Activated naive CD8-positive, alpha-beta T cell treated with anti-CD3 and anti-CD28 coated beads, Interleukin-2, amount 10 ng/mL, durations not matched to agents 7 days and 5 days (primary cell): Measurements from ENCODE around the gene CENPH. TPM values are rescaled to one million over a fixed set of nuclear protein-coding genes. Genes with fewer than 3 reads are reported as not detected.
"Not testable (repeated sequence)": the region's sequence is repeated elsewhere in the genome, so short reads cannot be mapped to it uniquely, and the experiment has no call there.

Source experiments
- ATAC-seq: fragments of 150-1000 bp; cut with Tn5 transposase; one replicate; pipeline ENCODE4 v1.10.0; 2021; ENCODE audit warnings: low read depth, moderate library complexity
- POLR2A ChIA-PET: fragments of 350-600 bp; sonication (Branson Sonifier 250); formaldehyde crosslinking; loops from one replicate; lab custom pipeline; 2021; ENCODE audit warnings: antibody characterized with exemption; lab: Charles Lee
- DNase-seq: peaks from one replicate; pipeline ENCODE4 v3.0.0; 2021
- H3K27ac Mint-ChIP-seq: one replicate; pipeline ENCODE4 v1.8.0; 2022; ENCODE audit warnings: mild to moderate bottlenecking, mixed read lengths
- H3K27me3 Mint-ChIP-seq: one replicate; pipeline ENCODE4 v1.8.0; 2022; ENCODE audit warnings: mild to moderate bottlenecking, moderate library complexity, mixed read lengths
- H3K36me3 Mint-ChIP-seq: one replicate; pipeline ENCODE4 v1.8.0; 2021; ENCODE audit warnings: mild to moderate bottlenecking, mixed read lengths
- H3K4me1 Mint-ChIP-seq: one replicate; pipeline ENCODE4 v1.8.0; 2021; ENCODE audit warnings: mixed read lengths
- H3K4me3 Mint-ChIP-seq: one replicate; pipeline ENCODE4 v1.8.0; 2022; ENCODE audit warnings: mild to moderate bottlenecking, moderate library complexity, mixed read lengths
- H3K9me3 Mint-ChIP-seq: one replicate; pipeline ENCODE4 v1.8.0; 2021; ENCODE audit warnings: mixed read lengths
- total RNA-seq, 2 experiments: library from RNA; stranded (reverse); gene quantifications; one replicate each; pipeline ENCODE4 v1.2.3, GENCODE V29; 2021

The CENPH gene
- total RNA-seq, 2 experiments from 2014 or later = 41.3 to 42.8 TPM

- peak overlapping the region; percentile 97 for H3K4me3 Mint-ChIP-seq
- POLR2A ChIA-PET = interaction anchor here (0.6 to 4.0 kb wide), 5 partner anchors 9 to 80 kb away, joined by 3 to 34 read pairs (median 5); partner anchors contain the start of genes CDK7 and CENPH
- peak overlapping the region; percentile 96 for H3K27ac Mint-ChIP-seq
- DNase-seq (no peak), ATAC-seq (no peak)
- no peaks in the 10 kb centered on the region for H3K27me3 Mint-ChIP-seq
- peaks cover 38% of the 10 kb centered on the region for H3K4me1 Mint-ChIP-seq
- H3K9me3 Mint-ChIP-seq = no peaks in the 10 kb centered on the region
- H3K36me3 Mint-ChIP-seq = peaks cover 42% of the 10 kb centered on the region
These were observed 21.5 kb upstream of the CENPH start for GRCh38 chr5:69167929-69168328.

GRCh38 chr5:69170495-69170894, 18.9 kb upstream of the CENPH start:
- H3K27ac Mint-ChIP-seq = no peak overlapping the region
- POLR2A ChIA-PET = interaction anchor here (0.6 to 1.2 kb wide), 2 partner anchors 19 to 164 kb away, joined by 3 to 4 read pairs; no protein-coding TSS in a partner anchor
- no peak for ATAC-seq

GRCh38 chr5:69170969-69171368, 18.4 kb upstream of the CENPH start:
- Mint-ChIP-seq H3K27me3 (no peaks in the 10 kb centered on the region), H3K27ac (no peak overlapping the region), H3K9me3 (no peaks in the 10 kb centered on the region), H3K4me1 (peaks cover 45% of the 10 kb centered on the region), H3K4me3 (no peak overlapping the region), H3K36me3 (peaks cover 59% of the 10 kb centered on the region)
- POLR2A ChIA-PET = no interaction called here
- no peak for DNase-seq
- ATAC-seq = no peak

More at GRCh38 chr5:69170495-69170894, 18.9 kb upstream of the CENPH start:
- no peak overlapping the region for H3K4me3 Mint-ChIP-seq
- peaks cover 47% of the 10 kb centered on the region for H3K4me1 Mint-ChIP-seq
- H3K36me3 Mint-ChIP-seq = peaks cover 57% of the 10 kb centered on the region
- H3K9me3 Mint-ChIP-seq = no peaks in the 10 kb centered on the region
- no peak for DNase-seq
- no peaks in the 10 kb centered on the region for H3K27me3 Mint-ChIP-seq

- not testable (repeated sequence) for ATAC-seq, H3K4me1 Mint-ChIP-seq, H3K36me3 Mint-ChIP-seq, DNase-seq, H3K9me3 Mint-ChIP-seq, H3K4me3 Mint-ChIP-seq, H3K27me3 Mint-ChIP-seq, H3K27ac Mint-ChIP-seq
- POLR2A ChIA-PET = interaction anchor here (0.6 to 0.7 kb wide), 2 partner anchors 15 to 29 kb away, joined by 3 to 6 read pairs; partner anchors contain the start of gene CCNB1
These were observed 7.6 kb upstream of the CENPH start for GRCh38 chr5:69181659-69182293.

GRCh38 chr5:69184621-69185020, 4.8 kb upstream of the CENPH start:
- Mint-ChIP-seq H3K4me1 (peaks cover 7% of the 10 kb centered on the region), H3K27ac (no peak overlapping the region), H3K9me3 (no peaks in the 10 kb centered on the region), H3K4me3 (no peak overlapping the region), H3K36me3 (no peaks in the 10 kb centered on the region), H3K27me3 (no peaks in the 10 kb centered on the region)
- ATAC-seq = no peak
- POLR2A ChIA-PET = interaction anchor here (0.6 kb wide), 1 partner anchor 115 kb away, joined by 5 read pairs; no protein-coding TSS in a partner anchor
- DNase-seq = no peak

GRCh38 chr5:69187342-69187741, 2.0 kb upstream of the CENPH start:
- H3K9me3 Mint-ChIP-seq = no peaks in the 10 kb centered on the region
- no peaks in the 10 kb centered on the region for H3K27me3 Mint-ChIP-seq
- no peak for DNase-seq
- peaks cover 6% of the 10 kb centered on the region for H3K36me3 Mint-ChIP-seq
- H3K4me1 Mint-ChIP-seq = peaks cover 16% of the 10 kb centered on the region
- no peak overlapping the region for H3K27ac Mint-ChIP-seq
- H3K4me3 Mint-ChIP-seq = no peak overlapping the region
- no peak for ATAC-seq
- POLR2A ChIA-PET = no interaction called here

GRCh38 chr5:69188811-69189161, 597 bp upstream of the CENPH start:
- peaks cover 16% of the 10 kb centered on the region for H3K4me1 Mint-ChIP-seq
- H3K36me3 Mint-ChIP-seq = peaks cover 6% of the 10 kb centered on the region
- POLR2A ChIA-PET = interaction anchor here (1.0 to 2.7 kb wide), 10 partner anchors 8 to 181 kb away, joined by 3 to 34 read pairs (median 6); partner anchors contain the start of genes CCDC125, CCNB1, CDK7 and SLC30A5
- H3K4me3 Mint-ChIP-seq = peak overlapping the region; percentile 92
- ATAC-seq (no peak), DNase-seq (no peak)
- peak overlapping the region; percentile 95 for H3K27ac Mint-ChIP-seq
- no peaks in the 10 kb centered on the region for H3K9me3 Mint-ChIP-seq
- no peaks in the 10 kb centered on the region for H3K27me3 Mint-ChIP-seq

GRCh38 chr5:69202497-69202896, 13.1 kb downstream of the CENPH start:
- Mint-ChIP-seq H3K27ac (no peak overlapping the region), H3K4me1 (peaks cover 2% of the 10 kb centered on the region), H3K4me3 (no peak overlapping the region), H3K27me3 (no peaks in the 10 kb centered on the region), H3K36me3 (peaks cover 12% of the 10 kb centered on the region), H3K9me3 (no peaks in the 10 kb centered on the region)
- DNase-seq (no peak), ATAC-seq (no peak)
- POLR2A ChIA-PET = no interaction called here

- DNase-seq (no peak), ATAC-seq (no peak)
- peaks cover 6% of the 10 kb centered on the region for H3K36me3 Mint-ChIP-seq
- H3K4me3 Mint-ChIP-seq = no peak overlapping the region
- POLR2A ChIA-PET = no interaction called here
- peaks cover 2% of the 10 kb centered on the region for H3K4me1 Mint-ChIP-seq
- no peaks in the 10 kb centered on the region for H3K9me3 Mint-ChIP-seq
- no peaks in the 10 kb centered on the region for H3K27me3 Mint-ChIP-seq
- H3K27ac Mint-ChIP-seq = no peak overlapping the region
These were observed 17.3 kb downstream of the CENPH start for GRCh38 chr5:69206528-69207190.

GRCh38 chr5:69209602-69210001, 20.2 kb downstream of the CENPH start:
- Mint-ChIP-seq H3K9me3 (no peaks in the 10 kb centered on the region), H3K27ac (no peak overlapping the region), H3K27me3 (no peaks in the 10 kb centered on the region), H3K4me3 (no peak overlapping the region), H3K4me1 (peaks cover 2% of the 10 kb centered on the region), H3K36me3 (peaks cover 4% of the 10 kb centered on the region)
- DNase-seq = no peak
- POLR2A ChIA-PET = no interaction called here
- no peak for ATAC-seq

- ATAC-seq (no peak), DNase-seq (no peak)
- POLR2A ChIA-PET = interaction anchor here (0.7 to 1.1 kb wide), 2 partner anchors 21 to 29 kb away, joined by 6 to 8 read pairs; partner anchors contain the start of gene CENPH
- H3K4me3 Mint-ChIP-seq = no peak overlapping the region
- H3K9me3 Mint-ChIP-seq = no peaks in the 10 kb centered on the region
- no peak overlapping the region for H3K27ac Mint-ChIP-seq
- H3K36me3 Mint-ChIP-seq = peaks cover 4% of the 10 kb centered on the region
- peaks cover 3% of the 10 kb centered on the region for H3K4me1 Mint-ChIP-seq
- H3K27me3 Mint-ChIP-seq = no peaks in the 10 kb centered on the region
These were observed 21.8 kb downstream of the CENPH start for GRCh38 chr5:69211200-69211599.

GRCh38 chr5:69212022-69212421, 22.6 kb downstream of the CENPH start:
- no peak overlapping the region for H3K4me3 Mint-ChIP-seq
- POLR2A ChIA-PET = interaction anchor here (1.1 kb wide), 1 partner anchor 22 kb away, joined by 8 read pairs; the partner anchor contains the start of gene CENPH
- H3K27me3 Mint-ChIP-seq = no peaks in the 10 kb centered on the region
- ATAC-seq = no peak
- DNase-seq = no peak
- peaks cover 2% of the 10 kb centered on the region for H3K4me1 Mint-ChIP-seq
- peaks cover 2% of the 10 kb centered on the region for H3K36me3 Mint-ChIP-seq
- H3K9me3 Mint-ChIP-seq = no peaks in the 10 kb centered on the region
- H3K27ac Mint-ChIP-seq = no peak overlapping the region

GRCh38 chr5:69213513-69214215, 24.3 kb downstream of the CENPH start:
- H3K4me3 Mint-ChIP-seq = no peak overlapping the region
- ATAC-seq = no peak
- H3K27me3 Mint-ChIP-seq = no peaks in the 10 kb centered on the region
- H3K4me1 Mint-ChIP-seq = peaks cover 6% of the 10 kb centered on the region
- DNase-seq = no peak
- POLR2A ChIA-PET = no interaction called here
- peaks cover 4% of the 10 kb centered on the region for H3K36me3 Mint-ChIP-seq
- H3K27ac Mint-ChIP-seq = no peak overlapping the region
- no peaks in the 10 kb centered on the region for H3K9me3 Mint-ChIP-seq
